GM19395 (cell line): ENCODE data around the gene SNX13.
A peak's percentile ranks its signal among the peaks of the same experiment; 100 is the strongest.
"Not testable (repeated sequence)": the region's sequence is repeated elsewhere in the genome, so short reads cannot be mapped to it uniquely, and the experiment has no call there.

Experiments used
- ATAC-seq: cut with Tn5 transposase; IDR thresholded peaks from one replicate; pipeline ENCODE4 v1.9.1; 2021; ENCODE audit warnings: mild to moderate bottlenecking, moderate library complexity; ENCODE audit not compliant: unreplicated experiment

Gene SNX13

GRCh38 chr7:17852361-17852760, 87.9 kb downstream of the SNX13 start:
- no peak for ATAC-seq

GRCh38 chr7:17849504-17849903, 90.8 kb downstream of the SNX13 start:
- no peak for ATAC-seq

GRCh38 chr7:17848516-17848915, 91.8 kb downstream of the SNX13 start:
- ATAC-seq, result no peak

- peak; percentile 55 for ATAC-seq
These were observed 93.4 kb downstream of the SNX13 start for GRCh38 chr7:17846935-17847334.

- ATAC-seq, result no peak
These were observed 95.1 kb downstream of the SNX13 start for GRCh38 chr7:17845197-17845547.

- ATAC-seq, result no peak
These were observed 95.6 kb downstream of the SNX13 start for GRCh38 chr7:17844514-17845196.

- ATAC-seq, result no peak
These were observed 96.3 kb downstream of the SNX13 start for GRCh38 chr7:17844022-17844421.

GRCh38 chr7:17843041-17843440, 97.3 kb downstream of the SNX13 start:
- no peak for ATAC-seq

- no peak for ATAC-seq
These were observed 107.4 kb downstream of the SNX13 start for GRCh38 chr7:17832820-17833355.

- ATAC-seq, result no peak
These were observed 108.1 kb downstream of the SNX13 start for GRCh38 chr7:17832242-17832641.

GRCh38 chr7:17830206-17830605, 110.1 kb downstream of the SNX13 start:
- no peak for ATAC-seq

- ATAC-seq, result no peak
These were observed 111.3 kb downstream of the SNX13 start for GRCh38 chr7:17829001-17829400.

- ATAC-seq, result no peak
These were observed 117.6 kb downstream of the SNX13 start for GRCh38 chr7:17822547-17823173.

- ATAC-seq, result no peak
These were observed 123.4 kb downstream of the SNX13 start for GRCh38 chr7:17816903-17817302.

GRCh38 chr7:17815318-17815717, 125.0 kb downstream of the SNX13 start:
- ATAC-seq, result no peak

- no peak for ATAC-seq
These were observed 126.2 kb downstream of the SNX13 start for GRCh38 chr7:17814058-17814457.

- not testable (repeated sequence) for ATAC-seq
These were observed 131.1 kb downstream of the SNX13 start for GRCh38 chr7:17809215-17809614.

GRCh38 chr7:17807242-17807641, 133.1 kb downstream of the SNX13 start:
- ATAC-seq, result no peak

- ATAC-seq, result no peak
These were observed 133.7 kb downstream of the SNX13 start for GRCh38 chr7:17806631-17807030.

- no peak for ATAC-seq
These were observed 138.2 kb downstream of the SNX13 start for GRCh38 chr7:17802056-17802455.

- ATAC-seq, result no peak
These were observed 148.0 kb downstream of the SNX13 start for GRCh38 chr7:17792075-17792936.

- no peak for ATAC-seq
These were observed 153.0 kb downstream of the SNX13 start for GRCh38 chr7:17787257-17787656.
